HG03521 (cell line): ENCODE data around the gene ZSWIM4.

Experiments used
- ATAC-seq: cut with Tn5 transposase; IDR thresholded peaks from one replicate; pipeline ENCODE4 v1.9.1; 2021; ENCODE audit warnings: mild to moderate bottlenecking, moderate library complexity; ENCODE audit not compliant: unreplicated experiment

ZSWIM4 gene

DNA sequence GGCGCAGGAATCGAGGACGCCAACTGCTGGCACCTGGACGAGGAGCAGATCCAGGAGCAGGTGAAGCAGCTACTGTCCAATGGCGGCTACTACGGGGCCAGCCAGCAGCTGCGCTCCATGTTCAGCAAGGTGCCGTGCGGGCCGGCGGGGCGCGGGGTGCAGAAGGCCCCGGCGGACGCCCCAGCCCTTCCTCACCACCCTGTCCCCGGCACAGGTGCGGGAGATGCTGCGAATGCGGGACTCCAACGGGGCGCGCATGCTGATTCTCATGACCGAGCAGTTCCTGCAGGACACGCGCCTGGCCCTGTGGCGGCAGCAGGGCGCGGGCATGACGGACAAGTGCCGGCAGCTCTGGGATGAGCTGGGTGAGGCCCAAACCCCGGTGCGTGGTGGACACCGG lies 13.6 kb downstream of the ZSWIM4 start:
- ATAC-seq = no peak

DNA sequence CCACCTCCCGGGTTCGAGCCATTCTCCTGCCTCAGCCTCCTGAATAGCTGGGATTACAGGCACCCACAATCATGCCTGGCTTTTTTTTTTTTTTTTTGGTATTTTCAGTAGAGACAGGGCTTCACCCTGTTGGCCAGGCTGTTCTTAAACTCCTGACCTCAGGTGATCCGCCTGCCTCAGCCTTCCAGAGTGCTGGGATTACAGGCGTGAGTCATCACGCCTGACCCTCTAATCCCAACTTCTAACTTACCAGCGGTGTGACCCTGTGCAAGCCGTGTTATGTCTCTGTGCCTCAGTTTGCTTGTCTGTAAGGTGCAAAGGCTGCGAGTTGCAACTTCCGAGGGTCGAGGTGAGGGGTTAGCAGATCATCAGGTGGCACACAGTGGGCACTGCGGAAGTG lies 17.3 kb downstream of the ZSWIM4 start:
- no peak for ATAC-seq

DNA sequence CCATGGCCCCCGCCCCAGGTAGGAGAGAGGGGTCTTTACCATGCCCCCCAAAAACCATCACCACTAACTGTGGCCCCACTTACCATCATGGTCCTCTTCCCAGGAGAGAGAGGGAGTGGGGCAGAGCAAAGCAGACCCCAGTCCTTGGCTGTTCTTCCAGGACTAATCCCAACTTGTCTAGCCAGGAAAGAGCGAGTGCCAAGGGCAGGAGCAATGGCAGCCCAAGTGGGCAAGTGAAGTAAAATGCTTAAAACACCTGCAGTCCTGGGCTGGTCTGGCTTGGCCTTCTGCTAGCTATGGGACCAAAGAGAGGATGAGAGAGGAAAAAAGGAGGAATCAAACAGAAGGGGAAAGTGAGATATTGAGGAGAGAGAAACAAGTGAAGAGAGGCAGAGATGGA lies 17.9 kb downstream of the ZSWIM4 start:
- no peak for ATAC-seq

DNA sequence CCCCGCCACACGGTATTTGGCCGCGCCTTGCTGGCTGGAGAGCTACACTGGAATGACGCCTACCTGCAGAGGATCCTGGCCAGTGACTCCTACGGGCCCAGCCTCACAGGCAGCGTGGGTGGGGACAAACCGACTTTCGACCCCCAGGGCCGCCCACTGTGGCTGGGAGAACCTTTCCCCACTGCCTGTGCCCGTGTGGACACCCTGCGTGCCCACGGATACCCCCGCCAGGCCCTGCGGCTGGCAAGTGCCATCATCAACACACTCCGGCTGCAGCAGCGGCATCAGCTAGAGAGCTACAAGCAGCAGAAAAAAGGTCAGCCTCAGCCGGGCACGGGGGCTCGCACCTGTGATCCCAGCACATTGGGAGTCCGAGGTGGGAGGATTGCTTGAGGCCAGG lies 19.3 kb downstream of the ZSWIM4 start:
- no peak for ATAC-seq

DNA sequence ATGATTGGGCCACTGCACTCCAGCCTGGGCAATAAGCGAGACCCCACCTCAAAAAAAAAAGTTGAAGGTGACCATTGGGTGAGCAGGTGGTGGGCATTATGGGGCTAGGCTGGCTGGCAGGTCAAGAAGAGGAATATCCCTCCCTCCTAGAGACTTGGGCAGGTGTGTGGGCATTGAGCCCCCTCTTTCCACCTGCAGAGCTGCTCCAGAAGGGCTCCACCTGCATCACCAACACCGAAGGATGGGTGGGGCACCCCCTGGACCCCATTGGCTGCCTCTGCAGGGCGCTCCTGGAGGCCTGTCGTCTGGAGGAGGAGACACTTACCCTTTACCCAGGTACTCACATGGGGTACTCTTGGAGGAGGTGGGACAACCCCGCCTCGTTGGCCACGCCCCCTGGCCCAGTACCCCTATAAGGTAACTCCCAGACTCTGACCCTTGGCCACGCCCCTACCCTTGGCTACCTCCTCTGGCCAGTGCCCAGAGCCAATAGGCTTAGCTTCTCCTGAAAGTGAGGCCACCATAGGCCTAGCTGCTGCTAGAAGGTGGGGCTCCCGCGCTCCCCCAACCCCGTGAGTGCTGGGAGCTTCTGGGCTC lies 21.9 kb downstream of the ZSWIM4 start:
- ATAC-seq = peak; percentile 61

DNA sequence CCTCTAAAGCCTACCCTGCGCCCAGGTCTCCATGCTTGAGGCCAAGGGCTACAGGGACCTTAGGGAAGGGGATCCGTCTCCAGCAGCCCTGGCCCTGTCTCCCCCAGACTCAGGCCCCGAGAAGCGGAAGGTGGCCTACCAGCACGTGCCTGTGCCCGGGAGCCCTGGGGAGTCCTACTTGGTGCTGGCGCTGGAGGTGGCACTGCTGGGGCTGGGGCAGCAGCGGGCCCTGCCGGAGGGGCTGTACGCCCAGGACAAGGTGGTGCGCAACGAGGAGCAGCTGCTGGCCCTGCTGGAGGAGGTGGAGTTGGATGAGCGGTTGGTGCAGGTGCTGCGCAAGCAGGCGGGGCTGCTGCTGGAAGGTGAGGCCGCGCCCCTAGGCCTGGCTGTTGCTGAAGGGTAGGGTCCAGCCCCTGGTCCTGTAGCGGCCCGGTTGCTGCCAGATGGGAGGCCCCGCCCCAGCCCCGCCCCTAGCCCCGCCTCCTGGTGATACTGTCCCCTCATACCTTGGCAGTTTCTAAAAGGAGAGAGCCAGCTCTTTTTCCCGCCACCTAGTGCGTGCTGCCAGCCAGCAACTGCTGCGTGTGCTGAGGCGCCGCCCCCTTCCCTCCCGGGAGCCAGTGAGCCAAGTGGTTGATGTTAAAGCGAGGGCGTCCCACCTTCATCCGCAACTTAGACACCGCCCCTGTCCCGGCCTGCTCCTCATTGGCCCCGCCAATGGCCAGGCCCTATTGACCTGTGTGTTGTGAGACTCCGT lies 22.6 kb downstream of the ZSWIM4 start:
- peak; percentile 61 for ATAC-seq

DNA sequence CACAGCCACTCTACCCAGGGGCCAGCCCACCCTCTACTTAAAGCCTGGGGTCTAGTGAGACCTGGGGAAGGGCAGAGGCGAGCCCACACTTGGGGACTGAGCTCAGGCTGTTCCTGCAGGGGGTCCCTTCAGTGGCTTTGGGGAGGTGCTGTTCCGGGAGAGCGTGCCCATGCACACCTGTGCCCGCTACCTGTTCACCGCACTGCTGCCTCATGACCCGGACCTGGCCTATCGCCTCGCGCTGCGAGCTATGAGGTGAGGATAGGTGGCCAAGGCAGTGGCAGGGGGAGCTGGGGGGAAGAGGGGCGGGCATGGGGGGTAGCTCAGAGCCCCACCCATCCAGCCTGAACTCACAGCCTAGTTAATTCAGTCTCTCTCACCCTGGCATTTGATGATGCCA lies 24.0 kb downstream of the ZSWIM4 start:
- no peak for ATAC-seq

DNA sequence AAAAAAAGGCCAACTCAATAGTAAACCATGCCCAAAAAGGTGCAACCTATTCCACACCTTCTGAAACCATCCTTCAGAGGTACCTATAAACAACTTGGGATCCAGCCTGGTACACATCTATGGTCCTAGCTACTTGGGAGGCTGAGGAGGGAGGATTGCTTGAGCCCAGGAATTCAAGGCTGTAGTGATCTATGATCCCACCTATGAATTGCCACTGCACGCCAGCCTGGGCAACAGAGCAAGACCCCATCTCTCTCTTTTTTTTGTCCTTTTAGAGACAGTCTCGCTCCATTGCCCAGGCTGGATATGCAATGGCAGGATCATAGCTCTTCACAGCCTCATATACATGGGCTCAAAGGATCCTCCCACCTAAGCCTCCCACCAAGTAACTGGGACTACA lies 26.0 kb downstream of the ZSWIM4 start:
- no peak for ATAC-seq

DNA sequence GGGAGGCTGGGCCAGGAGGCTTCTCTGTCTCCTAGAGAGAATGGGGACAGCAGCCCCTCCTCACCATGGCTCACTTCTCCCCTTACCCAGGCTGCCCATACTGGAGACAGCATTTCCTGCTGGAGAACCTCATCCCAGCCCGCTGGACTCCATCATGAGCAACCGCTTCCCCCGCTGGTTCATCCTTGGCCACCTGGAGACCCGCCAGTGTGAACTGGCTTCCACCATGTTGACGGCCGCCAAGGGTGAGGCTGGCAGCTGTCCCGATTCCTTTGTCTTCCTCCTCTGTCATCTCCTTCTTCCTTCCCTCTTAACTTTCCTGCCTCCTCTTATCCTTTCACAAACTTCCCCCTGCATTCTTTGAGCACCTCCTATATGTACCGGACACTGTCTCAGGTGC lies 28.0 kb downstream of the ZSWIM4 start:
- ATAC-seq = no peak

DNA sequence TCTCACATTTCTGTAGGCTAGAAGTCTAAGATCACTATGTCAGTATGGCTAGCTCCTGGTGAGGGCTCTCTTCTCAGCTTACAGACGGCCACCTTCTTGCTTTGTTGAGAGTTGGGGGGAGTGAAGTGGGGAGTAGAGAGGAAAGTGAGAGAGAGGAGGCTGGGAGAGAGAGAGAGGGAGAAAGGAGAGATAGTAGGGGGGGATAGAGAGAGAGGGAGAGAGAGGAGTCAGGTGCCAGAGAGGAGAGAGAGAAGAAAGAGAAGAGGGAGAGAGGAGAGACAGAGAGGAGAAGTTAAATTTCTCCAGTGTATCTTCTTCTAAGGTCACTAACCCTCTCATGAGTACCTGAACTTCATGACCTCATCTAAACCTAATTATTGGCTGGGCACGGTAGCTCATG lies 28.7 kb downstream of the ZSWIM4 start:
- ATAC-seq = no peak

DNA sequence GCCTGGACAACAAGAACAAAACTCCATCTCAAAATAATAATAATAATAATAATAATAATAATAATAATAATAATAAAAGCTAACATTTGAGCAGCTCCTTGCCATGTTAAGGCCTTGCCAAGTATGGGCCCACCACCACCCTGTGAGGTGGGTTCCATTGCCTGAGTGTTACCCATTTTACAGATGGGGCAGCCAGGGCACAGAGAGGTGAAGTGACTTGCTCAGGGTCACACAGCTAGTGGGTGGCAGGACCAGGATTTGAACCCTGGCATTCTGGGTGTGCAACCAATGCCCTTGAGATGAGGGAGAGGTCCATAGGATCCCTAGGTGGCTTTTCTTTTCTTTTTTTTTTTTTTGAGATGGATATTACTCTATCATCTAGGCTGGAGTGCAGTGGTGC lies 29.5 kb downstream of the ZSWIM4 start:
- no peak for ATAC-seq

DNA sequence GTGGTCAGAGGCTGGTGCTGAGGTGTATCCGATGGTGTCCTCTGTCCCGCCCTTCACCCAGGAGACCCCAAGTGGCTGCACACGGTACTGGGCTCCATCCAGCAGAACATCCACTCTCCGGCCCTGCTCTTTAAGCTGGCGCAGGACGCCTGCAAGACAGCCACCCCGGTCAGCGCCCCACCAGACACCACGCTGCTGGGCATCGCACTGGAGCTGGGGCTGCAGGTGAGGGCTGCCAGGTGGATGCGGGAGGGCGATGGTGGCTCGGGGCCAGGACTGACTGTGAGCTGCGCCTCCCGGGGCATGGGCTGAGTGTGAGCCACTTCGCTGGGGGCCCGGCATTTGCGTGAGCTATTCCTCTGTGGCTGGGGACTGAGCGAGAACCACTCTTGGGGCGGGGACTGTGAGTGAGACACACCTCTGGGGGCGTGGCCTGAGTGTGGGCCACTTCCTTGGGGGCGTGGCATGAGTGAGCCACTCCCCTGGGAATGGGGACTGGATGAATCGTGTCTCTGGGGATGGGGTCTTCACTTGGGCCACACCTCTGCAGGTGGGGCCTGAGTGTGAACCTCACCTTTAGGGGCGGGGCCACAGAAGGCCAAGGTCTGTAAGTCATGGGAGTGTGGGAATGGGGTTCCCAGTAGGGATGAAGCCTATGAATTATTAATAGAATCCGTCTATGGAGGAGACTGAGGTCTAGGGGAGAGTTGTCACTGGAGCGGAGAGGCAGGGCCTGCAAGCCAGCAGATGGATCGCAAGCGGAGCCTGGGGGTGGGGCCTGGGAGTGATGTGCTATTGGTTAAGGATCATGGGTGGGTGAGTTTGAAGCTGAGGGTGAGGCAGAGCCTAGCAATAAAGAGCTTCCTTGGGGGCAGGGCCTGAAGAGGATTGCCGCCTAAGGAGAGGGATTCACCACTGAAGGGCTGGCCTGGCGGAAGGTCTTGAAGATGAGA lies 30.5 kb downstream of the ZSWIM4 start:
- no peak for ATAC-seq

DNA sequence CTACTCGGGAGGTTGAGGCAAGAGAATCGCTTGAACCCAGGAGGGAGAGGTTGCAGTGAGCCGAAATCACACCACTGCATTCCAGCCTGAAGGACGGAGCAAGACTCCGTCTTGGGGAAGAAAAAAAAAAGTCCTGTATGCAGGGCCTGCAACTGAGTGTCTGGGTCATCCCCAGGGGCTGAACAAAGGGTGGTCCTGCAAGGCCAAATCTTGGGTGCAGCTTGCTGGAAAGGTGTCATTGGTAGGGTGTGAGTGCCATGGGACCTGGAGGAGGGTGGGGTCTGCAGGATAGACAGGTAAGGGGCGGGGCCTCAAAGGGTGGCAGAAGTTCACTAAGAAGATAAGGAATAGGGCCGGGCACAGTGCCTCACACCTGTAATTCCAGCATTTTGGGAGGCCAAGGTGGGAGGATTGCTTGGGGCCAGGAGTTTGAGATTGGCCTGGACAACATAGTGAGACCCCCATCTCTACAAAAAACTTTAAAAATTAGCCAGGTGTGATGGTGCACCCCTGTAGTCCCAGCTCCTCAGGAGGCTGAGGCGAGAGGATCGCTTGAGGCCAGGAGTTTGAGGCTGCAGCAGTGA lies 31.5 kb downstream of the ZSWIM4 start:
- ATAC-seq = no peak

DNA sequence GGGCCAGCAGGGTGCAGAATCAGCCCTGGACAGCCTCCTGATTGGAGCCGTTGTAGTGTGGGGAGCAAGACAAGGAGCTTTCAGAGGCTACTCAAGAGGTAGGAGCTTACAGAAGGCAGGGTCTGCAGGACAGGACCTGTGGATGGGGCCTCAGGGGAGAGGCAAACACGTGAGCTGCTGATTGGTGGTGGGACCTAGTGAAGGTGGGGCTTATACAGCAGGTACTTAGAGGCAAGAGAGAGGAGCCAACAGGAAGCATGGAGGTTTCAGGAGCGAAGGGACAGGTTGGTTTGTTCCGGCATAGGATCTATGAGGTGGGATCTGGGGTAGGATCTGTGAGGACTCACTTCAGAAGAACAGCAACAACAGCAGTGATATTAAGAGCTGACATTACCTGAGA lies 32.4 kb downstream of the ZSWIM4 start:
- ATAC-seq = no peak

DNA sequence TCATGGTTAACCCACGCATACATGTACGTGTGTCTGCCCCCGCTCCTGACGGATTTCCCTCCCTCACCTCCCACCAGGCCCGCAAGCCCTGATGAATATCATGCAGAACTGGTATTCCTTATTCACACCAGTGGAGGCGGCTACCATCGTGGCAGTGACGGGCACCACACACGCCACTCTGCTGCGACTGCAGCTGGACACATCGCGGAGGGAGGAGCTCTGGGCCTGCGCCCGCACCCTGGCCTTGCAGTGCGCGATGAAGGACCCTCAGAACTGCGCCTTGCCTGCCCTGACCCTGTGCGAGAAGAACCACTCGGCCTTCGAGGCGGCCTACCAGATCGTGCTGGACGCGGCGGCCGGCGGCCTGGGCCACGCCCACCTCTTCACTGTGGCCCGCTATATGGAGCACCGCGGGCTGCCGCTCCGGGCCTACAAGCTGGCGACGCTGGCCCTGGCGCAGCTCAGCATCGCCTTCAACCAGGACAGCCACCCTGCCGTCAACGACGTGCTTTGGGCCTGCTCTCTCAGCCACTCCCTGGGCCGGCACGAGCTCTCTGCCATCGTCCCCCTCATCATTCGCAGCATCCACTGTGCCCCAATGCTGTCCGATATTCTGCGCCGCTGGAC lies 35.0 kb downstream of the ZSWIM4 start:
- no peak for ATAC-seq

DNA sequence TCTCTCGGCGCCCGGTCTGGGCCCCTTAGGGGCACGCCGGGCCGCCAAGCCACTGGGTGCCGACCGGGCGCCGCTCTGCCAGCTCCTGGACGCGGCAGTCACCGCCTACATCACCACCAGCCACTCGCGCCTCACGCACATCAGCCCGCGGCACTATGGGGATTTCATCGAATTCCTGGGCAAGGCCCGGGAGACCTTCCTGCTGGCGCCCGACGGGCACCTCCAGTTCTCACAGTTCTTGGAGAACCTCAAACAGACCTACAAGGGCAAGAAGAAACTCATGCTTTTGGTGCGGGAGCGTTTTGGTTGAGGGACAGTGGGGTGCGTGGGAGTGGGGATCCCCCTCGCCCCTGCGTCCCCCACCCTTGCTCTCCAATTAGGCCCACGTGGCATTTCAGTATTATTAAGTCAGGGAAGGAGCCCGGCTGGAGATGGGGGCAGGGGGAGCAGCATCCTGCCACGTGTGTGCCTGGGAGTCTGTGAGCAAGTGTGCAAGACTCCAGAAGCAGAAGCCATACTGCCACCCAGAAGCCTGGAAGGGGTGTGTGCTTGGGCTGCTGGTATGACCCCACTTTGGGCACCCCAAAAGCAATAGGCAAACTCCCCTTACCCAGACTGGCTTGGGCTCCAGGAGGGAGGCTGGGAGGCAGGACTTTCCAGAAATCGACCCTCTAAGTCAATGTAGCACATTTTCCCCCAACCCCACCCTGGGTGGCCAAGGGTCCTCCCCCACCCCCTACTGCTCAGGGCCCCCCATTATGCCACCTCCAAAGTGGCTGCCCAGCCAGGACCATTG lies 35.7 kb downstream of the ZSWIM4 start:
- ATAC-seq = no peak

DNA sequence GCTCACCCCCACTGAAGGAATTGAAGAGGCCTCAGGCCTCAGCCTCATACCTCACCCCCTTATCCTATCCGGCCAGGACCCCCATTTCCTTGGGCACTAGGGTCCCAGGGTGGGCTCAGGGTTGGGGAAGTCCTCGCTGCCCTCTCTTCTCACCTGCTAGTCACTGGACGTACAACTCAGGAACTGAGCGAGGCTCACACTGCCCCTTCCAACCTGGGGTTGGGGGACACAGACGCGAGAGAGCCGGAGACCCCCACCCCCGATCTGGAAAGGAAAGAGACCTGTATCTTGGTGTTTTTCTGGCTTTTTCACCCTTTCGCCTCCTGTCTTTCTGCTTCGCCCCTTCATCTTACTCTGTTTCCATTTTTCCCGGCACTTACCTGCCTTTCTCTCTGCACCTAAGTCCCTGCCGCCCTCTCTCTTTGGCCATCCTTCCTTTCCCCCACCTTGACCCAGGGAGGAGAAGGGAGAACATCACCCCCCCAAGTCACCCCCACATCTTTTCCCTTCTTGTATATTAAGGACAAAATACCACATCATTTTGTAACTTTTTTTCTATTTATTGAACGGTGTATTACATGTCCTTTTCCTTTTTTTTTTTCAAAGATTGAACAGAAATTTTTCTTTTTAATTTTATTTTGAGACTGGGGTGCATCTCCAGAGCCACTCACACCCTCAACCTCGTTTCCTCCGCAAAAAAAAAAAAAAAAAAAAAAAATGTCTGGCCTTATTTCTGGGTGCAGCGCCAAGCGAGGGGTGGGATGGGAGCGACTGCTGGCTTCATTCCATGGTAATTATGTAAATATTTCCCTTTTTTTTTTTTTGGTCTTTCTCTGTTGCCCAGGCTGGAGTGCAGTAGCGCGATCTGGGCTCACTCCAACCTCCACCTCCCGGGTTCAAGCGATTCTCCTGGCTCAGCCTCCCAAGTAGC lies 36.6 kb downstream of the ZSWIM4 start:
- ATAC-seq = no peak

DNA sequence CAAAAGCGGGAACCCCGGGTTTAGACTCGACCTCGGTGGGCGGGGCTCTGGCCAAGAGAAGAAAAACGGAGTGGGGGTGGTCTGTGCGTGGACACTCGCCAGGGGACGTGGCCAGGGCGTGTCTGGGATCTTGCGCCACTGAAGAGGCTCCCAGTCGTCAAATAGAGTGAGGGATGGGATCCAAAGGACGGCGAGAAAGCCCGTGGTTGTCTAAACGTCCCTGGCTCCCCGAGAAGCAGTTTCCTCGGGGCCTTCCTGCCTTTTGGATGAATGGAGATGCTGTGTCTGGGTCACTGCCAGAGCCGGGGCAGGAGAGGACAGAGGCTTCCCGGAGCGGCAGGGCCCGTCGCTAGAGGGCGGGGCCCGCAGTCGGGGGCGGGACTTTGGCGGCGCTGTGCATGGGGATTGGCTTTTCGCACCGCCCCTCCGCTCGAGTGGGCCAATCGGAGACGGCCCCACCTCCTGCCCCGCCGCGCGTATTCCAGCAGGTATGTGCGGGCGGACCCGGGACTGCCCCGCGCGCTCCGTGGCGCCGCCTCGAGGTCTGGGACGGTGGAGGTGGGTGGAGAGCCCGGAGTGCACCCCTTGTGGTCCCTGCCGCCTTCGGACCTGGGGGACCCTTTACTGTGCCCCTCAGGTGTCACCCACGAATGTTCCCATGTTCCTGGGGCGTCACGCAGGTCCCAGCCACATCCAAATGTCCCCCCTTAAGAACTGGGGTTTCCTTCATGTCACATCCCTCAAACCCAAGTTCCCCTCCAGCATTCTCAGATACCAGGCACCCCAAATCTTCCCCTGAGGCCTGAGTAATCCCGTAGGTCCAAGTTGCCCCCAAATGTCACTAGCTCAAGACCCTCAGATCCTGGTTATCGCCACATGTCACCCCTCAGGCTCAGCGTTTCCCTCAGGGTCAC lies 38.3 kb downstream of the ZSWIM4 start:
- peak; percentile 82 for ATAC-seq
